HK-2 (cell line): ENCODE measurements around the gene PAX5.

Source experiments
- DNase-seq: peaks from one replicate; pipeline ENCODE4 v3.0.0-alpha.2; 2018; ENCODE audit not compliant: unreplicated experiment

The PAX5 gene

DNA sequence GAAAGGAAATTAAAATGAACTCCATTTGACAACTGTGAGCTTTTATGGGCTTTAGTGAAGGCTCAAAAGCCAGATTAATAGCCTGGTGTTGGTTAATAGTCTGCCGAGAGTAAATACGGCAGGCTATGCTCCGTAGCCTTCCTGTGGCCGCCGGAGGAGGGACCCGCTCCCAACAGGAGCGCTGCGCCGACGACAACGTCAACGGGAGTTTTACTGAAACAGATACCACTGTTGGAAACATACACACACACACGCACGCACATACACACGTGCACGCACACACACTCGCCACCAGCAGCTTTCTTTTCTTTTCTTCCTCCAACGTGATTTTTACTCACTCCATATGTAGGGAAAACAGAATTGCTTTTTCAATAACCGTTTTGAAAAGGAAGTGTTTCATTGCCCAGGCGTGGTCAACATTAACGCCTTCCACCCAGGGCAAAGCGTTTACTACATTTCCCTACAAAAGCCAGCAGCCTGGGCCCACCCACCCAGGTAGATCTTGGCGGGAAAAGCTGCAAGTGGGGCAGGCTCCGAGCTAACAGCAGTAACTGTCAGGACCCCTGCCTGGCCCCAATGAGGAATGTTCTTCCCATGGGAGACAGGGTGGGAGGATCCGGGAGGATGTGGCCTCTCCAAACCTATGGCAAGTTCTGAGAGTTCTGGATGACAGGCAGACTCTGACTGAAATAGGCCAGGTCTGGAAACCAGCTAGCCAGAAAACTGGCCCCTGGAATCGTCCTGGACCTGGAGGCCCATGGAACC, 72.3 kb downstream of the PAX5 start:
- DNase-seq = no peak

DNA sequence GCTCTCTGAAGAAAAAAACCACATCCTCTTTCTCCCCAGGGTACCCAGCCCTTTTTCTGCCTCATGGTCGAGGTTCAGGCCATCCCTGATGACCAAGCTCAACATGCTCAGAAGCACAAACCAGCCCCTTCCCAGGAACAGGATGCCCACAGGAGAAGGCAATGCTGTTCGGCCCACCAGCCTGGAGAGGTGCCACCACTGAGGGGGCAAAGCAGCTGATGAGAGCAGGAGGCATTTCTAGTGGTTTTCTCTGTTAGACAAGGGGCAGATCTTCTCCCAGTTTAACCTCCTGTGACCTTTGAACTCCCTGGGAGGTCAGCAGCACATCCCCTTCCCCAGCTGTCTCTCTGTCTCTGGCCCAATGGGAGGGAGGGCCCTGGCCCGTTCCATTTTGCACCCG, 73.0 kb downstream of the PAX5 start:
- no peak for DNase-seq

DNA sequence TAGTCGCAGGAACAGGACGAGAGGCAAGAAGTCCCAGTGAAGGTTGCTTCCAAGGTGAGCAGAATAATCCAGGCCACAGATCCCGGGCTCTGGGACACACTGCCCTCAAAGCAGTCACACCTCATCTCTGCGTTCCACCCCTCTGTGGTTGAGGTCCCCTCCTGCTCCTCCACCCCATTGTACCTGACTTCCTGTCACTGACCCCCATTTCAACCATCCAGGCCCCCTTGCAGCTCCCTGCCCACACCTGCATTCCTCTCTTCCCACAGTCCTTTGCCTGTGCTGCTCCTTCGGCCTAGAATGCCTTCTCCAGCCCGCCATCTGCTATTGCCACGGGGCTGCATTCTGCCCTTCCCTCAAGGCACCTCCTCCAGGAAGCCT, 73.5 kb downstream of the PAX5 start:
- DNase-seq = no peak

DNA sequence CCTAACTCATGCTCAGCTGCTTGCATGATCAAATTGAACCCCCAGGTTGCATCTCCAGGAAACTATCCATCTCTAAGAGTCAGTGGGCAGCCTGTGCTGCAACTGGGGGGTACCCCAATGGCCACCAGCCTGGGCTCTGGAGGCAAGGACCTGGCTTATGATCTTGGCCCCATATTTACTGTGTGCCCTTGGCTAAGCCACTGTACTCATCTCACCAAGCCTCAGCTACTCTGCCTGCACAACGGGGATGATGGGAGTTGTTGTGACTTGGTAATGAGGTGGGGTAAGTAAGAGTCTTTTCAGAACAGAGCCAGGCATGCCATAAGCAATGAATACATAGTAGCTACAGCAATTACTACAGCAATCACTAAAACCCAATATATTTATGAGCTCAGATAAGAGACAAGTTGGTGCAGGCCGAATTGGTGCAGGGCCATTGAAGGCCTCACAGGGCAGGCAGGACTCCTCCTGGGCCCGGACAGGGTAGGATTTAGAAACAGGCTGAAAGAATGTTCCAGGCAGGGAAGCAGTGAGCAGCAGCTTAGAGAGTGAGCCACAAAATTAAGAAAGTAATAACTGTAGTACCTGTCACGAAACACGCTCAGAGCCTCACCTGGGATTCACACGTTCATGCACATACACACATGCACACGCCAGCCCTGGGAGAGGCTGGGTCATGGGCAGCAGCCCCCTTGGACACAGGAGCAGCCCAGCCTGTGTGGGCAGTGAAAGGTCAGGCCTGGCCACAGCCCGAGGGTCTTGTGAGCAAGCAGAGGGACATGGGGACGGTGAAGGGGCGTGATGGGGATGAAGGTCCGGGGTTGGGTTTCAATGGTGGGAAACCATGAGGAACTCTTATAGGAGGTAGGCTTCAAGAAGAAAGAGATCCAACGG, 74.1 kb downstream of the PAX5 start:
- DNase-seq = no peak

DNA sequence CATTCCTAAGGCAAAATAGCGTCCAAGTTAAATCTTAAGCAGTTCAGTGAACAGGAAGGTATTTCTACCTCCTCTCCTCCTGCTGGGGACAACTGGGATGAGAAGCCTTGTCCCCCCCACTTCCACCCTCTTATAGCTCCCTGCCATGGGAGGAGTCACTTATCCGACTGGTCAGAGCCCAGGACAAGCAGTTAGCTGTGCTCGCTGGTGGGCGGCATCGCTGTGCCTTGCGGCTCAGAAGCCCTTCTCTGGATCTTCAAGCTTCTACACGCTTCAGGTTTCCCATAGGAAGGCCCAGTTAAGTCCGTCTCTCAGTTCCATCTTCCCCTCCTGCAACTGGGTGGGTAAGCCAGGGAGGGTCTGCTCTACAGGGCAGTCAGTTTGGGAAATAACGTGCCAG, 77.2 kb downstream of the PAX5 start:
- DNase-seq = no peak

DNA sequence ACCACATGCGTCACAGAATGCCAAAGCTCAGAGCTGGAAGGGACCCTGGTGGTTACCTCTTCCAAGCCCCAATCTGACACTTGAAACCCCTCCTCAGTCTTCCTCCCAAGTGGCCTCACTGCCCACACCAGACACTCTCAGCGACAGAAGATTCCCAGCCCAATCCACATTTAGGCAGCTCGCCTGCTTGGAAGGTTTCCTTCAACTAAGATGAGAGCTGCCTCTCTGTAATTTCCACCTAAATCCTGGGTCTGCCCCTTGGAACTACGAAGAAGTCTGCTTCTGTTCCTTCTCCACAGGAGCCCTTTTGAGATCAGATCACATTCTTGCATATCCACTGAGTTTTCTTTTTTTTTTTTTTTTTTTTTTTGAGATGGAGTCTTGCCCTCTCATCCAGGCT, 83.7 kb downstream of the PAX5 start:
- DNase-seq = no peak

DNA sequence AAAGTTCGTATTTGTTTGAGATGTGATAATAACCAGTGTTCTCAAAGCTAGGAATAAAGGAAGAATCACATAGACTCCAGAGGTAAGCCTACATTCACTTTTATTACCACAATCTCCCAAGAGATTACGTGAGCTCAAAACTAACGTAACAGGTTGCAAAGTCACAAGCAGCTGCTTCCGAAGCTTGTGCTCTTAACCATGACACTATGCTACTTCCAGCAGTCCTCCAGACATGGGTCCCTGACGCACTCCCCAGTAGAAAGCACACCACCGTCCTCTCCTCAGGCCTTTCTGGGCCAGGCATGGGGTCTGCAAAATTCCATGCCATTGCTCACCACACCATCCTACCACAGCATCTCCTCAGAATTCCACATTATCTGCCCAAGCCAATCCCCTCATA, 84.6 kb downstream of the PAX5 start:
- DNase-seq = no peak

DNA sequence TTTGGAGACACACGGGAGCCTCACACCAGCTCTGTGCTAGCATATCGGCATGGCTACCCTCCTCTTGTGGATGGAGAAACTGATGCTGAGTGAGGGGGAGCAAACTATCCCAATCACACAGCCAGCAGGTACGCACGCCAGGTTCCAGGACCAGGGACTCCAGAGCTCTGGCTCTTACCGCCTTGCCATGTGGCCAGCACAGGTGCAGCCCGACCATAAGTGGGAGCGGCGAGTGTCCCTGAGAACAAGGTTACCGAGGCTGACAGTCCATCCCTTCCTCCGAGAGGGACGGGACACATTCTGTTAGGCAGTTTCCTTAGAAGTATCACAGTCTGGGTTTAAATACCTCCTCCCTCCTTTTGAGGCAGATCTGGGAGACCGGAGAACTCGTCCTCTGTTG, 86.0 kb downstream of the PAX5 start:
- DNase-seq = no peak

DNA sequence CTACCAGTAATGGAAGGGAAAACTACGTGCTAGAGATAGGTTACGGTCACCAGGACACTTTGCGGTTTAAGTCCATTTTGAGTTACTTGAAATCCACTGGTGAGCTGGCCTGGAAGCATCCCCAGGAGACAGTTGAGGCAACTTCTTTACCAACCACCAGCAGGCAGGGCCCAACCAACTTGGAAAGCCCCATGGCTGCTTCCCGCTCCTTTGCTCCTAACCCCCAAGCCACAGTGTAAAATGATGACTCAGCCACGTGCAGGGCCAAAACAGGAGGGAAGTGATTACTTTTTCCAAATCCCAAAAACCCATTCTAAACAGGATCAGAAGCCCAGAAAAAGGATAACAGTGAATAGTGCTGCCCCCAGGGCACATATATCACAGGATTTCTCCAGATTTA, 87.4 kb downstream of the PAX5 start:
- DNase-seq = no peak

DNA sequence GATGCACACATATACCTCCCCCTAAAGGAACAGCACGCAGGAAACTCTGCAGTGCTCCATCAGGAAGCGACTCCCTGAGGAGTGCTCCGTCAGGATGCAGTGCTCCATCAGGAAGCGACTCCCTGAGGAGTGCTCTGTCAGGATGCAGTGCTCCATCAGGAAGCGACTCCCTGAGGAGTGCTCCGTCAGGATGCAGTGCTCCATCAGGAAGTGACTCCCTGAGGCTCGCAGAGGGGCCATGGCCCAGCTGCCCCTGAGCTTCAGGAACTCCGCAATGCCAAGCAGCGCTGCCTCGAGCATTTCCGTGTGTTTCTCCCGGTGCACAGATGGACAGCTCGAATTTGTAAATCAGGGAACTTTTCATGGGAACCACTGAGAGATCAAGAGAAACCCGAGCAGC, 88.1 kb downstream of the PAX5 start:
- no peak for DNase-seq

DNA sequence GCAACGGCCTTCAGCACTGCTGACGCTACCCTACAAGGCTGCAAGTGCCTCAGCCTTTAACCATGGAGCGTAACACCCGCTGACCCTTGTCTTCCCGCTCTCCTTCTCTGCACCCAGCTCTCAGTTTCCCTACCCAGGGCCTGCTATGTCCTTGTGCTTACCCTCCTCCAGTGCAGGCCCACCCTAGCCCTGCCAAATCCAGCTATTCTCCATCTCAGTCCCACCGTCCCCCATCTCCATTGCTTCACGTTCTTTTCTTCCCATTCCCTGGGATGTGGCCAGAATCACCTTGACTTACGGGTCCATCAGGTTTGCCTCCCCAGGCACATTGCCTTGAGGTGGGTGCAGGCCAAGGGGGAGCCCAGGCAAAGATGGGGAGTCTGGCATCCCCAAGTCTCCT, 91.2 kb downstream of the PAX5 start:
- DNase-seq = no peak

DNA sequence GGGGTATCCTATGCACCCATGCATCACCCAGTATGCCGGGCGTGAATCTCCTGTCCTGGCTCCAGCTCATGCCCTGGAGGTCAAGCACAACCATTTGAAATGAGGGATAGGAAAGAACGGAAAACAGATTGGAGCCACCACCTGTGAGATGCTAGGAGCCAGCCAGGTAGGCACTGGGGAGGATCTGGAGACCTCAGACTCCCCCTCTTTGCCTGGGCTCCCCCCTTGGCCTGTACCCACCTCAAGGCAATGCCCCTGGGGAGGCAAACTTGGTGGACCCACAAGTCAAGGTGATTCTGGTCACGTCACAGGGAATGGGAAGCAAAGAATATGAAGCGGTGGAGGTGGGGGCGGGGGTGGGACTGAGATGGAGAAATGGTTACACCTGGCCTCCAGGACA, 92.6 kb downstream of the PAX5 start:
- DNase-seq = no peak

DNA sequence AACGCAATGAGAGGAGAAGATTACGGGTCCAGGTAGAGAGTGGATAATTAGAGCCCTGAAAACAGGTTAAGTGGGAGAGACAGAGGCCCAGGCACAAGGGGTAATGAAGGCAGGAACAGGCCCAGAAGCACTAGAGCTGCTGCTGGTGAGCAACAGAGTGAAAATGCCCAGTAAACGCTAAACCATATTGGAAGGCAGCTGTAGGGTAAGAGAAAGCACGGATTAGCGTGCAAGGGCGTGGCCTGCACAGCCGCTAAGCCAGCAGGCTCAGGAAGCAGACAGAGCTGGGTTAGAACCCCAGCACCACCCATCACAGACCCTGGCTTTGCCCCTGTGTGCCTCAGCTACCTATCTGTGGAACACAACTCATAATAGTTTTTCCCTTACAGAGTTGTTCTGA, 93.2 kb downstream of the PAX5 start:
- DNase-seq = no peak

DNA sequence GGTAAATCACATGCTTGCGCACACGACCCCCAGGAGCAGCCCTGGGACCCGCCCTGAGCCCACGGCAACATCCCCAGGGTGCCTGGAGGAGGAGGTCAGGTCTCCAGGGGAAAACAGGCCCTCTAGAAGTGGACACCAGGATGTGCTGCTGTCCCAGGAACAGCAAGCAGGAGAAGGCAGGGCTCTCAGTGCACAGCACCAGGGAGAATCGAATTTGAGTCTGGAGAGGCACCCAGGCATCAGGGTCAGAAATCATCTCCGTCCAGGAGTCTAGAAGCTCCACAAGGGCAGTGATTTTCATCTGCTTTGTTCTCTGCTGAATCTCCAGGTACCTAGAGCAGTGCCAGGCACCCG, 93.6 kb downstream of the PAX5 start:
- no peak for DNase-seq

DNA sequence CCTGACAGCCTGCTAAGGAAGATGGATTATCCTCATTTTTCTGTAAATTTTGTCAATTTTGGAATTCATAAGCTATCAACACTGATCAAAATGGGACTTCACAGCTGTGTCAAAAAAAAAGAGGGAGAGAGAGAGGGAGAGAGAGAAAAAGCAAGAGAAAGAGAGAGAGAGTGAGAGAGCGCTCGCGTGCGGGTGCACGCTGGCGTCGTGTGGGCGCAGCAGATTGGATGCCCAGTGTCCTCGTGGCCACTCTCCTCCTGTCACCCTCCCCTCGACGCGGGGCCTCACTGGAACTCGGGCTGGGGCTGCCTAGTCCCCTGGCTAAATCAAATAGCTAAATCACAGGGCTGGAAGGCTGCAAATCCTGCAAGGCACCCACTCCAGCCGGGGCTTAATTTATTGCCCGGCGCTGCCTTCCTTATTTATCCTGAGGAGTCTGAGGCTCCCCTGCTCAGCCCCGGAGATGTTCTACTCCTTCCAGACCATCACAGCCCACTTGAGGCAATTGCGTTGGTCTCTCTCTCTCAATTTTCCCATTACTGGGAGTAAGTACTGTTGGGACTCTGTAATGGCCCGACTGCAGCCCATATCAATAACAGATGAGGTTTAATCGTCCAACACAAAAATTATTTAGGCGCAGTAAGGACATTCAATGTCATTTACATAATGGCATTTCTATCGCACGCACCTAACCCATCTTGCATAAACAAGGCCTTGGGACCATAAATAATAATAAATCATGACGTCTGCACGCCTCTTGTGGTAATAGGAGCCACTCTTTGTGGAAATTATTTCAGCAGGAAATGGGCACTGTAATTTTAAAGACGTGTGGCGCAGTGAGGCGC, 94.2 kb downstream of the PAX5 start:
- DNase-seq = no peak

DNA sequence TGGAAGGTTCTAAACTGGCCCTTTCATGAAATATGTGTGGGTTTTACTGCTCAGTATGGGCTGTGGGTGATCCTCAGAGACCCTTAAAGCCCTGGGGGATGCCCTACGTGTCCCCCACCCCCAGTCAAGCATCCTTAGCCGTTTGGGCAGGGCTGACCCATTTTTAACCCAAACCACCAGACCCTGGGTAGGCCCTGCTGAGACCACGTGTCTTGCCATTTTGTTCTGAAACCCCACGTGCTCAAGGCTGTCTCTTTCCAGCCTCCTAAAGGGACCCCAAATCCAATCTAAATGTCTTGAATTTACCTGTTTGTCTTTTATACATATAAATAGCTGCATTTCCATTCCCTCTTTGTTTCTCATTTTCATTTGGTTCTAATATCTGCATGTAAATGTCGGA, 94.9 kb downstream of the PAX5 start:
- DNase-seq = no peak

DNA sequence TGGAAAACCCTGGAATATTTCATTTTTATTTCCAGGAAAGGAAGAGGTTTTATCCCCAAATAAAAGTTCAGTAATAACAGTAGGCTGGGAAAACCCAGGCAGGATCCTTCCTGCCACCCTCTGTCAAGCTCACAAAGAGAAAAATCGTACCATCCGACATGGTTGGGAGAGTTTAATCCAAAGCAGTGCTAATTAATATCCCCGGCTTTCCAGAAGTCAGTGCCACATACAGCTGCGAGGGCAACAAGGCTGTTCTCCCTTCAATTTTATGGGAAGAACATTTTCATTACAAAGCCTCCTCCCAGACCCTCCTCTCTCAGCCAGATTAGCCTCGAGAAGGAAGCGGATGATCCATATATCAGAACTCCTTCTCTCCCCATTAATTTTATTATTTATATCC, 95.5 kb downstream of the PAX5 start:
- DNase-seq = no peak

DNA sequence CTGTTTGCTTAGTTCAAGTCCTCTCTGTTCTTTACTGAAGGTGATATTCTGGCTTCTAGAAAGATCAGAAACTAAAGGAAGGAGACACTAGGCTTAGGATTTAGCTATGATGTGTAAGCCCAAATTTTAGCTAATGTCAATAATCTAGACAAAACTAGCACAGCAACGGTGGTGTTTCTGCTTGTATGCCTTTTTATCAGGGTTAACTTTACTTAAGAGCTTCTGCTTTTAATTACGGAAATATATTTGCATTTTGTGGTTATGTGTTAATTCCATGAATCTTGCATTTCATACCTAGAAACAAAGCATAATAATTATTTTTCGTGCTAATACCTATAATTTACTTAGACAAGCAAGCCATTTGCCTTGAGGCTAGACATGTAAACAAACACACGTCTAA, 96.1 kb downstream of the PAX5 start:
- DNase-seq = no peak

DNA sequence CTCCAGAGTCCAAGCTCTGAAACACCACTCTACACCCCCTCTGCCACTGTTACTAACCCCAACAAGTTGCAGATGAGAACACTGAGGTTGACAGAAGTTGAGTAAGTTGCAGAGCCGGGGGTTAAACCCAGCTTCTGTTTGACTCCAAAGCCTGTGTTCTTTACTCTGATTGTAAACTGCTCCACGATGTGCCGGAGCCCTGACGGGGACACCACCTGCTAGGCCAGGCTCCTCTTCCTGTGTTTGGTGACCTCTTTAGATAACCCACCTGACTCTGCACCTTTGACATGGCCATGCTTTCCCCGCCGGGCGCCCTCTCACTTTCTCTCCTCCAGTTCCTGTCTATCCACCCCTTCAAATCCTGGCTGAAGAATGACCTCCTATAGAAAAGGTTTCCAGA, 96.7 kb downstream of the PAX5 start:
- no peak for DNase-seq

DNA sequence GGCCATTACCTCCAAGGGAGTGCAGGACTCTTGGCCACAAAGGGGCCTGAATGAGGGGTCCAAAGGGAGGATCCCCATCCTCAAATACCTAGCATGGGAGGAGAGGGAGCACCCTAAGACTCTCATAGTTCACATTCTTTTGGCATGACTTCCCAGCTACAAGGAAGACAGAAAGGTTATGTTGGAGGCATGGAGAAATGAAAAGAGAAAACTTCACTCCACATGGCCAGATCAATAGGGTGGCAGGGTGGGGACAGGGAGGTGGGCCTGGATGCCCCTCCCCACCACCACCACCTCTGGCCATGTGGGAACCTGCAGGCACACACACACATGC, 97.6 kb downstream of the PAX5 start:
- no peak for DNase-seq

DNA sequence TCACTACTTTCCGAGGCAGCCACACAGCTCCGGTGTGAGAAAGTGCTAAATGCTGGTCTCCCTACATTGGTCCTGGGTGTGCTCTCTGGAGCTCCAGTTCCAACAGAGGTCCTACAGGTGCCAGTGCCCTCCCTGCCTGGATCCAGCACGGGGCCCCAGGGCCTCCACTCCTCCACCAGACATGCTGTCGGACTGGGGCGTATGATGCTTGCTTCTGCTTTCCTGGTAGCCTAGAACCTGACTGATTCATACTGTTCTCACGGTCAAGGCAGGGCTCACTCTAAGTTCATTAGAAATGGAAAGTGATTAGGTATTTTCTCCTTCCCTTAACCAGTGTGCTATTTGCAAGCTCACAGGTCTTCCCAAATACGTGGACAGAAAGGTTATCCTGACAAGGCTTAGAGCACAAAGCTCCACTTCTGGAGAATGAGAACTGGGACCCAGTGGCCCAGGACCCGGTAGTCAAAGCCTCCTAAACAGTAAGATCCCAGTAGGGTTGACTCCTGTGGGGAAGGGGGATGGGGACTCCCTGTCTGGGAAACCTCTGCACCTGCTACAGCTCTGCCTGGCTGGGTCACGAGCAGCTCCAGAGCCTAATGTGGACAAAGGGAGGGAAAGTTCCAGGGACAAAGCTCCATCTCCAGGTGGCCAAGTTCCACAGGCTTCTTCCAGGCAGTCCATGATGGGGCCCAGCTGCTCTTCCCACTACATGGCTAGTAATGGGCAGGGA, 98.1 kb downstream of the PAX5 start:
- DNase-seq = no peak

DNA sequence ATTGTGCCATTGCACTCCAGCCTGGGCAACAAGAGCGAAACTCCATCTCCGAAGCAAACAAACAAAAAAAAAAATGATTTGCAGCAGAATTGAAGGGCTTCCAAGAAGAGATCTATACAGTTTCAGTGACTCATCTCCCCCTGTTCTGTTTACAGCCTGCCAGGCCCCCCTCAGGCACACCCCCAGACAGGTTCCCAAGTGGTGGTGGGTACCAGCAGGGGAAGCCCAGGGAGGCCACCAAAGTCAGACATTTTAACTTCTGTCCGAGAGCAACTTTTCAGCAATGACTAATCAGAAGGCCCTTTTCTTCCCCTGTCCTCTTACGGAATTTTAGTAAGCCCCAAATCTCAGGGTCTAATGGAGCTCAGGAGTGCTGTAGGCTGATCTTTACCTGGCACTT, 98.7 kb downstream of the PAX5 start:
- DNase-seq = no peak
